Stimulated activated CD8-positive, alpha-beta memory T cell treated with anti-CD3 and anti-CD28 coated beads, Interleukin-15, amount 100 ng/mL, for 4 hours (primary cell): ENCODE results near the gene AKR1C8.
"Not testable (repeated sequence)": the region's sequence is repeated elsewhere in the genome, so short reads cannot be mapped to it uniquely, and the experiment has no call there.

Source experiments
- DNase-seq, 2 donors: peaks; one replicate each; pipeline ENCODE4 v3.0.0-alpha.2; 2020; ENCODE audit warnings: low read depth in 2 of 2

Gene AKR1C8

GRCh38 chr10:5168897-5169420 lies 16.0 kb downstream of the AKR1C8 start:
- DNase-seq: no peak

- DNase-seq: no peak
Observed at GRCh38 chr10:5165738-5166137, 19.2 kb downstream of the AKR1C8 start.

- DNase-seq: no peak
Observed at GRCh38 chr10:5163487-5163886, 21.5 kb downstream of the AKR1C8 start.

DNA sequence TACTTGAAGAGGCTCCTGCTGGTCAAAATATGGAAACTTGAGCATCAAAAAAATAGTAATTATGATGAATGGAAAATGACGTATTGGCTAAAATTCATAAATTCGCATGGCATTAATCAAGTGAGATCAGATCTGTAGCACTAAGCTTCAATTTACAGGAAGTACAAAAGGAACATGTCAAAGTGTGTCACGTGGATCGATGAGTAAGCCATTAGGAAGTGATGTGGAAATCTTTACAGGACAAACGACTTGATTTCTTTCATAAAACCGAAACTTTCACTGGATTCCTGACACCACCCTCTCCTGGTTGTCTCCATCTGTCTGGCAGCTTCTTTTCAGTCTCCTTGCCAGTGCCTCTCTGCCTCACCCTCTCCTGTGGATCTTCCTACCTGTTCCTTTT lies 25.8 kb downstream of the AKR1C8 start:
- no peak for DNase-seq

DNA sequence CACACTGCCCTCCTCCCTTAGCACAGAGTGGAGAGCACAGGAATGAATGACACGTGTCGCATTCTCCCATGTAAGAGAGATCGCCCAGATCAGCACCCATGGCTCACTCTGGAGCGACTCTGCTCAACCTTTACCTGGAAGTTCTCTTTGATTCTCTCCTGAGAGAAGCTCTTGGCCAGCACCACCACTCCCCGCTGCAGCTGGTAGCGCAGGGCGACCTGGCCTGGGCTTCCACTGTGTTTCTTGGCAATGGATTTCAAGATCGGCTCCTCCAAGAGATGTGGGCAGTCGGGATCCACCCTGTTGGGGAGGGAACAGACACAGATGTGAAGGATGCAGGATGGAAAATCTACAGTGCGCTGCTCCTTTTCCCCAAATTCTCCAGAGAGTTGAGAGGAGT lies 27.4 kb downstream of the AKR1C8 start:
- no peak for DNase-seq

DNA sequence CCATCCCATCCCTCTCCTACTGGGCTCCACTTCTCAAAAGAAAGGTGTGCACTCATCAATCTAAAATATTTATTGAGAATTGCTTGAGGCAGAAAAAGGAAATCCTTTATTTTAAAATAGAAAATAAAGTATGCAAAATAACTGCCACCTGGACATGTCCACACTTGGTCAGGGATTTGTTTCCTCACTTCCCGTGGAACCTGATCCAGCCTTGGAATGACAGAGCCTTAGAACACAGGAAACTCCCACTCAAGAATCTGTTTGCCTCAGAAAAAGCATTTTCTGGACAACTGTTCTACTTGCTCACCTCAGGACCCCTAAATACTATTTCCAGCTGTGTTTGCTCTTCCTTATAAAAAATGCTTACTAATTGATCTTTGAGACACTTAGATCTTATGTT lies 29.0 kb downstream of the AKR1C8 start:
- DNase-seq: no peak

DNA sequence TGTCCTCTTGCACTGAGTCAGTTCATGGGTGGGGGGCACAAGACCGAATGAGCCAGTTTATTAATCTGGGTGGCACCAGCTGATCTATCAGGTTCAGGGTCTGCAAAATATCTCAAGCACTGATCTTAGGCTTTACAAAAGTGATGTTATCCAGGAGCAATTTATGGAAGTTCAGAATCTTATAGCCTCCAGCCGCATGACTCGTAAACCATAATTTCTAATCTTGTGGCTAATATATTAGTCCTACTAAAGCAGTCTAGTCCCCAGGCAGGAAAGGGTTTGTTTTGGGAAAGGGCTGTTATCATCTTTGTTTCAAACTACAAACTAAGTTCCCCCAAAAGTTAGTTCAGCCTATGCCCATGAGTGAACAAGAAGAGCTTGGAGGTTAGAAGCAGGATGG lies 33.9 kb downstream of the AKR1C8 start:
- no peak for DNase-seq

DNA sequence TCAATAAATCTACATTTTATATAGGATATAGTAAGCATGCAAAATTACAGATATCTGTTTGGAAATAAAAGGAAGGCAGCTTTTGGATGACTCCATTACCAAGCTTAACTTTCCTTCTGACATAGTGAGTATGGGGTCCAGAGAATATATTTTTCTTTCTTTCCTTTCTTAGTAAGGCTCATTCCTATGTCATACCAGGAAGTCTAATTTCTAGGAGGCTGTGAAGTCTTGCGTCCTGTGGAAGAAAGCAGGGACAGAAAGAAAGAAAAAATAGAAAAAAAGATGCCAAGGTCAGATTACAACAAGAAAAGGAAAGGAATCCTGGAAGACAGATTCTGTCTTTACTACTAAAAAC lies 36.3 kb downstream of the AKR1C8 start:
- no peak for DNase-seq

DNA sequence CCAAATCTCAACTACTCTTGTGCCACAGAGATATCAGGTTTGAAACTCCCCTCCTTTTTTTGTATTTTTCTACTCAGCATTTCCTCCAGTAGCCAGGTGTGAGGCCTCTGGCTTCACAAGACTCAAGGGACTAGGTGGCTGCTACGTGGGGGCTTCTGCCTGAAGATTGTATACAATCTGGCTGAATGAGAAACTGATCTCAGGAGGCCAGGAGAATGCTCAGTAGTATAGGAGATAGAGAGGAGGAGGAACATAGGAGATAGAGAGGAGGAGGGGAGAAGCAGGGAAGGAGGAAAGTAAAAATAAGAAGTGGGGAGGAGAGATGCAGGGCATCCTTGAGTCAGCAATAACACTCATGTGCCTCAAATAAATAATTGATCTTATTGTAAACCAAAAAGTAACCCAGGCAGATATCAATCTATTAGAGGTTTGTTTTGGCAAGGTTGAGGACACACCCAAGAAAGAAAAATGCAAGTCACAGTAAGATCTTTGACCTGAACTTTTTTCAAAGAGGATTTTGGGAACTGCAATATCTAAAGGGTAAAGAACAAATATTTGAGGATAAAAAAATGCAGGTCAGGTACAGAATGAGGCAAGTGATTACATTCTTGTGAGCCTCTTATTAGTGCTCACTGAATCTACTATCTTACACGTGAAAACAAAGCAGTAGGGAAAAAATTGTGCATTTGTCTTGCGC lies 36.8 kb downstream of the AKR1C8 start:
- DNase-seq: no peak

GRCh38 chr10:5147255-5147980 lies 37.5 kb downstream of the AKR1C8 start:
- no peak for DNase-seq

DNA sequence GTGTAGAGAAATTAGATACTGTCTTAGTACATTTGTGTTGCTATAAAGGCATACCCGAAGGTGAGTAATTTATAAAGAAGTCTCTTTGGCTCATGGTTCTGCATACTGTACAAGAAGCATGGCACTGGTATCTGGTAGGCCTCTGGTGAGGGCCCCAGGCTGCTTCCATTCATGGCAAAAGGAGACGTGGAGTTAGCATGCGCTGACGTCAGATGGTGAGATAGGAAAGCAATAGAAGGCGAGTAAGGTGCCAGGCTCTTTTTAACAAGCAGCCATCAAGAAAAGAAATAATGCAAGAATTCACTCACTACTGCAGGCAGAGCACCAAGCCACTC lies 38.1 kb downstream of the AKR1C8 start:
- DNase-seq: no peak

DNA sequence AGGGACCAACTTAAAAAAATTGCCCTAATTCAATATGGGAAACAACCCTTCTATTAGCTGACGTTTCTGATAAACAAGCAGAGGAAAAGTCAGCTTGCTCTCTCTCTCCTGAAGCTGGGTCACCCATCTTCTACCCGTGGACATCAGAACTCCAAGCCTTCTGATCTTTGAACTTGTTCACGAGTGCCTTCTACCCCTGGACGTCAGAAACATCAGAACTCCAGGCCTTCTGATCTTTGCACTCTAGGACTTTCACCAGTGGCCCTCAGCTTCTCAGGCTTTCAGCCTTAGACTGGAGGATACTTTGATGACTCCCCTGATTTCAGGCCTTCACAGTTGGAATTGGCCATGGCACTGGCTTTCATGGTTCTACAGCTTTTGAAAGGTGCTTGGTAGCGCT lies 41.8 kb downstream of the AKR1C8 start:
- no peak for DNase-seq

- DNase-seq: no peak
Observed at GRCh38 chr10:5142199-5142598, 42.8 kb downstream of the AKR1C8 start.

- DNase-seq: not testable (repeated sequence)
Observed at GRCh38 chr10:5137699-5138098, 47.3 kb downstream of the AKR1C8 start.

- no peak for DNase-seq
Observed at GRCh38 chr10:5136468-5137087, 48.4 kb downstream of the AKR1C8 start.

DNA sequence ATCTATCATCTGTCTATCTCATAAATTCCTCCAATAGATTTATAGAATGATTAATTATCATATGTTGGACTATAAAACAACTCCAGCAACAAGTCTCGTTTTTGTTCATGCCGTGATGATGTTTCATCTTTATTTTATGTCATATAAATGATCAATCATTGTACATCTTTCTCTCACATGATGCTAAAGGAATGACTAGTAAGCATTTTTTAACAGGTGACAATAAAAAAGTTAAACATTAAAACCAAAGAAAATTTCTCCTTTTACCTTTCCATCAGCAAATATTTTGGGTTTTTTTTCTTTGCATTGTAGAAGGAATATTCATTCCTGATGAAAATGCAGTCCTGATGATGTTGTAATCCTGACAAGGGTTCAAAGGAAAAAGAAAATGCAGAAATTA lies 49.4 kb downstream of the AKR1C8 start:
- DNase-seq: no peak

DNA sequence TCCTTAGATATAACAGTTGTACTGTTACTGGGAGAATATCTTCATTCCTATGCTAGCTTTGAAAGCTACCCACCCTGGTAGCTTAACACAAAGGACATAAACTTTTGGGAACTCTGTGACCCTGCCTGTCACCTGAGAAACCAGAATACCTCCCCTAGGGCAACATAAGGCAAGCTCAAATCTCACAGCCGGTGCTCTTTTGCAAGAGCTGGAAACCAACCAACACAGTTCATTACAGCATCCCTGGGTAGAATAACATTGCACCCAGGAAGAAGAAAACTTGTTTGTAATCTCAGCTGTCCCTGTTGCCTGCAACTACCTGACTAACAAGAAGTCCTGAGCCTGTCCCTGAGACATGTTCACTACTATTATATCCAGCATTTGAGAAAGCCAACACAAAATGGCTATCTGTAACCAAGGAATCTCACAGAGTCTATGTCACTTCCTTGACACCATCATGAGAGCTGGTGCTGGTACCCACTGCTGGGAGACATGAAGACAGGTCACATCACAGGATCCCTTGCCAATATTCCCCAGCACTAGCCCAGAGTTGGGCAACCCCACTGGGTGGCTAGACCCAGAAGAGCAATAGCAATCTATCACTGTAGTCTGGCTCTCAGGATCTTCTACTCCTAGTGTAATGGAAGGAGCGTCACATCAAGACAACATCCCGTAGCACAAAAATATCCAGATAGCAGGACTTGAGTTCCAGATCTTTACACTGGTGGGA lies 59.5 kb downstream of the AKR1C8 start:
- no peak for DNase-seq

DNA sequence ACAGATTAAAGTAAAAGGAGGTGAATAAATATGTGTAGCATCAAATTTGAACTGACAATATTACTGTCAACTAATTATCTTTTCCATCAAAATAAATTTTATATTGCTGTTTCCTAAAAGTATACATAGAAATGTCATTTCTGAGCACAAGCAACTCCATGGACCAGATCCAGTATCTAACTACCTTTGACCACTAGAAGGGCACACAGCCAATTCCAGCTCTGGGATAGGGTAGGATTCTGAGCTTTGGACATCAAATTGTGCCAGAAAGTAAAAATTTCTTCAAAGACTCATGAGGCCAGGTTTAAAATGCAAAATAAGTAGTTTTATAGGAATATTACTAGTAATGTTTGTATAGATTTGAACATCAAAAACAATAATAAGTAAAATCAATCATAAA lies 61.1 kb downstream of the AKR1C8 start:
- no peak for DNase-seq

DNA sequence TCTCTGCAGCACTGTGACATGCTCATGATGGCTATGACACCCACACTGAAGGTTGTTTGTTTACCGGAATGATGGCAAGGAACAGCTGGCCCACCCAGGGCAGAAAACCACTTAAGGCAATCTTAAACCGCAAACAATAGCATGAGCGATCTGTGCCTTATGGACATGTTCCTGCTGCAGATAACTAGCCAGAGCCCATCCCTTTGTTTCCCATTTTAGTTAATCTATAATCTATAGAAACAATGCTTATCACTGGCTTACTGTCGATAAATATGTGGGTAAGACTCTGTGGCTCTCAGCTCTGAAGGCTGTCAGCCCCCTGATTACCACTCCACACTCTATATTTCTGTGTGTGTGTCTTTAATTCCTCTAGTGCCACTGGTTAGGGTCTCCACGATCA lies 65.0 kb downstream of the AKR1C8 start:
- not testable (repeated sequence) for DNase-seq

- DNase-seq: no peak
Observed at GRCh38 chr10:5117026-5117425, 67.9 kb downstream of the AKR1C8 start.

- no peak for DNase-seq
Observed at GRCh38 chr10:5116621-5117020, 68.3 kb downstream of the AKR1C8 start.

- DNase-seq: not testable (repeated sequence)
Observed at GRCh38 chr10:5109861-5110260, 75.1 kb downstream of the AKR1C8 start.
